Middle frontal gyrus (tissue), 1 donor: ENCODE results near the gene IGDCC3.
A peak's percentile ranks its signal among the peaks of the same experiment; 100 is the strongest.

Source experiments
- DNase-seq: peaks from one replicate; pipeline ENCODE4 v3.0.0-alpha.2; 2015; ENCODE audit warnings: low spot score; ENCODE audit errors: extremely low spot score

Gene IGDCC3

DNA sequence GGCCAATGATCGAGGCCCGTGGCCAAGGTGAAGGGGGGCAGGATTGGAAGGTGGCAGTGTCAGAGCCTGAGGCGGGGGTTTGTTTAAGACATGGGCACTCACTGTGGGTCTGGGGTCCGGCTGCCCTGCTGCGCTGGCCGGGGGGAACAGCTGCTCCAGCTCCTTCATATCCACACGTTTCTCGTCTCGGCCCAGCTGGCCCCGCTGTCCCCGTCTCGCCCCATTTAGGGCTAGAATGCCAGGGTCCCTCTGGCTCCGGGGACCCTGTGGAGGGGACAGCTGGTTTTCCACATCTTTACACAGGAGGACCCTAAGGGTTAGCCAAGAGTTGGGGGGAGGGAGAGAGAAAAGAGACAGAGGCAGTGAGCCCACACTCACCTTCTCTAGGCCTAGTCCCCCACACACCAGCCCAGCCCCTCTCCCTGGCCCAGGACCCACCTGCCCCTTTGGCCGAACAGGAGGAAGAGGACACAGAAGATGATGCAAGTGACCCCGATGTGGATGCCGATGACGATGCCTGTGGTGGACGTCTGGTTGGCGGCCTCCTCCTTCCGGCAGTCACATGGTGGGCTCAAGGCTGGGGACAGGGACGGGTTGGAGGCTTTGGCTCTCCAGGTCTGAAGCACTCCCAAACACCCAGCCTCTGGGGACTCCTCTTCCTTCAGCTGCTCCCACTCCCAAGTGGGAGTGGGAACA lies 48.4 kb downstream of the IGDCC3 start:
- DNase-seq, result no peak

GRCh38 chr15:65328506-65329287 lies 49.1 kb downstream of the IGDCC3 start:
- no peak for DNase-seq

GRCh38 chr15:65327651-65328393 lies 50.0 kb downstream of the IGDCC3 start:
- DNase-seq, result no peak

DNA sequence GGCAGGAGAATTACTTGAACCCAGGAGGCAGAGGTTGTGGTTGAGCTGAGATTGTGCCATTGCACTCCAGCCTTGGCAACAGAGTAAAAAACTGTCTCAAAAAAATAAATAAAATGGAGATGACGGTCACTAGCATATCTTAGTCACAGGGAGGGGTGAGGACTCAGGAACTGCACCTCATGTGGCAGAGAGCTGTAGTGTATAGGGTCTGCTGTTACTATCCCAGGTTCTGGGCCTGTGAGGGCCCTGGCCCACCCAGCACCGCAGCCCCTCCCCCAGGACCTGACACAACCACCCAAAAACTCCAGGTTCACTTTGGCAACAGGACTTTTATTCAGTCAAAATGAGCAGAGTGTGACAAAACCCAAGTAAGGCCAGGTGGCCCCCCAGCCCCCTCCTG lies 51.0 kb downstream of the IGDCC3 start:
- DNase-seq, result no peak

DNA sequence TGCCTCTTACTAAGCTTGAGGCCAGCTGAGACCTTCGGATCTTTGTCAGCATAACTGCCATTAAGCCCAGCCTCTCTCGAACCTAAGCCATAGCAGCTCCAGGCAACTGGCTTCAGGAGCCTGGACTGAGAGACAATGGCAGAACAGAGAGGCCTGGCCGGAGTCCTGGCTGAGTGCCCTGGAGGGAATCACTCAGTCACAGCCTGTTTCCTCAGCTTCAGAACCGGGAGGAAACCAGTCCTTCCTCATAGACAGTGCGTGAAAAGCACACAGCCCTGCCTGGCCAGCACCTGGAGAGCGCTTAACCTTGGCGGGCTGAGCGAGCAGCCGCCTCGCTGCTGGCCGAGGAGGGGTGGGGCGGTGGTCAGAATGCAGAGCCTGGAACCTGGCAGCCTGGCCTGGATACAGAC lies 51.7 kb downstream of the IGDCC3 start:
- no peak for DNase-seq

GRCh38 chr15:65323071-65323511 lies 54.7 kb downstream of the IGDCC3 start:
- no peak for DNase-seq

- peak; percentile 87 for DNase-seq
These were observed 58.9 kb downstream of the IGDCC3 start for GRCh38 chr15:65318870-65319356.

- no peak for DNase-seq
These were observed 65.3 kb downstream of the IGDCC3 start for GRCh38 chr15:65312400-65312916.

DNA sequence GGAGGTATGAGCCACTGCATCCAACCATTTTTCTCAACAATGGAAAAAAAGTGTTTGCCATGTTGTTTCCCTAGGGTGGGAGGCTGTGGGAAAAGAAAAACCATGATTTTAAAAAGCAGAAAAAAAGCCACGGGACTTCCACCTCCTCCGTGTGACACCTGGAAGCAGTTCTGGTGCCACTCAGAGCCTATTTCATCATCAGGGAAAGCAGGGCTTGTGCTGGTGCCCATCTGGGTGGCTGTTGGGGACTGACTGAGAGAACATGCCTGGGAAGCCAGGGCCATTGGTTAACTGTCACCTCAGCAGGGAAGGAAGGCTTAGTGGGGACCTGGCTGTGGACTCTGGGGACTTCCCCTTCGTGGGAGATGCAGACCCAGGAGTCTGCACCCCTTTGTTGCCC lies 66.0 kb downstream of the IGDCC3 start:
- no peak for DNase-seq

DNA sequence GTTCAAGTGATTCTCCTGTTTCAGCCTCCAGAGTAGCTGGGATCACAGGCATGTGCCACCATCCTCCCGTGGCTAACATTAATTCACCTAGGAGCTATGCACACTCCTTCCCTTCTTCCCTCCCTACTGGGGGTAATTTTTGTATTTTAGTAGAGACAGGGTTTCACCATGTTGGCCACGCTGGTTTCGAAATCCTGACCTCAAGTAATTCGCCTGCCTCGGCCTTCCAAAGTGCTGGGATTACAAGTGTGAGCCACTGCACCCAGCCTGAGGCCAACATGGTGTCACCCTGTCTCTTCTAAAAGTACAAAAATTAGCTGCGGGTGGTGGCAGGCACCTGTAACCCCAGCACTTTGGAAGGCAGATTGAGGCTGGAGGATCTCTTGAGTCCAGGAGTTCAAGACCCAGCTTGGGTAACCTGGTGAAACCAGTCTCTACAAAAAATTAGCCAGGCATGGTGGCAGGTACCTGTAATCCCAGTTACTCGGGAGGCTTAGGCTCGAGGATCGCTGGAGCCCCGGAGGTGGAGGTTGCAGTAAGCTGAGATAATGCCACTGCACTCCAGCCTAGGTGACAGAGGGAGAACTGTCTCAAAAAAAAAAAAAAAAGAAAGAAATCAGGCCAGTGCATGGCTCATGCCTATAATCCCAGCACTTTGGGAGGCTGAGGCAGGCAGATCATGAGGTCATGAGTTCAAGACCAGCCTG lies 67.2 kb downstream of the IGDCC3 start:
- no peak for DNase-seq

- DNase-seq, result no peak
These were observed 67.9 kb downstream of the IGDCC3 start for GRCh38 chr15:65309882-65310418.

DNA sequence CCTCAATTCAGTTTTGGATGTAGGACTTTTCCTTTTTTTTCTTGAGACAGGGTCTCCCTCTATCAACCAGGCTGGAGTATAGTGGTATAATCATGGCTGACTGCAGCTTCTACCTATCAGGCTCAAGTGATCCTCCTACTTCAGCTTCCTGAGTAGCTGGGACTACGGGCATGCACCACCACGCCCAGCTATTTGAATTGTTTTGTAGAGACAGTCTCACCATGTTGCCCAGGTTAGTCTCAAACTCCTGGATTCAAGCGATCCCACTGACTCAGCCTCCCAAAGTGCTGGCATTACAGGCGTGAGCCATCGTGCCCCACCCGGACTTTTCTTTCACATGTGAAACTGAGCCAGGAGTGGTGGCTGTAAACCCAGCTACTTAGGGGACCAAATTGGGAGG lies 69.8 kb downstream of the IGDCC3 start:
- DNase-seq, result no peak

DNA sequence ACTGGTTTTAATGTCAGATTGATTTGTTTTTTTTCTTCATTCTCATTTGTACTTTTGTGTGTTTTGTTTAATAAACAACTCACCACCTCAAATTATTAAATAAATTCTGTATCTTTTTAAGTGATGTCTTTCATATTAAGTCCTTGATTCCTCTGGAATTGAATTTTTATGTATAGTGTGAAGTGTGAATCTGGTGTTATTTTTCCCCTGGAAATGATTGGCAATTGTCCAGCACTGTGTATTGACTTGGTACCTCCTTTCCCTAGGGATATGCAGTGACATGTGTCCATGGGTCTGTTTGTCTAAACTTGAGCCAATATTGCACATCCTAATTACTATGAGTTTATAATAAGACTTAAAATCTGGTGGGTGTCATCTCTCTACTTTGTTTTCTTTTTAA lies 71.3 kb downstream of the IGDCC3 start:
- DNase-seq, result no peak

GRCh38 chr15:65305776-65306175 lies 72.0 kb downstream of the IGDCC3 start:
- DNase-seq, result no peak

GRCh38 chr15:65305150-65305758 lies 72.5 kb downstream of the IGDCC3 start:
- no peak for DNase-seq

- DNase-seq, result peak; percentile 83
These were observed 73.2 kb downstream of the IGDCC3 start, which contains the start of gene RNU5B-1 for GRCh38 chr15:65304381-65305149. Gene RNU5B-1 (plus strand): TSS chr15:65304677.

GRCh38 chr15:65303687-65304380 lies 74.0 kb downstream of the IGDCC3 start:
- peak; percentile 32 for DNase-seq

DNA sequence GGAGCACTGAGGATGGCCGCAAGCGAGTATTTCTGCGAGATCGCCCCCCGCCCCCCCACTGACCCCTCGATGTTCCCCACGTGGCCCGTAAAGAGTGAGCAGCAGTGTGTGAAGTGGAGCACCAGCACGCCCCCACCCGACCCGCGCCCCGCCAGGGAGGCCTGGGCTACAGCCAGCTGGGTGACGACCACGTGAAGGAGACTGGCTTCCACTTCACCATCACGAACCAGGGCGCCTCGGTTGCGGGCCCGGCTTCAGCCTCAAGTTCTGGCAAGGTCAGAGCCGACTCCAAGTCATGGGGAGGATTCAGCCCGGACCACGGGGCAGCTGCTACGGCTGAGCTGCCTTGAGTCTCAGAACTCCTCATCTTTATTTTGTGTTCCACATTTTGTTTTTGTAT lies 75.7 kb downstream of the IGDCC3 start:
- no peak for DNase-seq

DNA sequence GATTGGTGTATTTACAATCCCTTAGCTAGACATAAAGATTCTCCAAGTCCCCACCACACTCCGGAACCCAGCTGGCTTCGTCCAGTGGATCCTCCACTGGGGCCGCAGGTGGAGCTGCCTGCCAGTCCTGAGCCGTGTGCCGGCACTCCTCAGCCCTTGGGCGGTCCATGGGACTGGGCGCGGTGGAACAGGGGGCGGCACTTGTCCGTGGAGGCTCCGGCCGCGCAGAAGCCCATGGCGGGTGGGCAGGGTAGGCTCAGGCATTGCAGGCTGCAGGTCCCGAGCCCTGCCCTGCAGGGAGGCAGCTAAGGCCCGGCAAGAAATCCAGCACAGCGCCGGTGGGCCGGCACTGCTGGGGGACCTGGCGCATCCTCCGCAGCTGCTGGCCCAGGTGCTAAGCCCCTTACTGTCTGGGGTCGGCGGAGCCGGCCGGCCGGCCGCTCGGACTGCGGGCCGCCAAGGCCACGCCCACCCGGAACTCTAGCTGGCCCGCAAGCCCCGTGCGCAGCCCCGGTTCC lies 76.8 kb downstream of the IGDCC3 start:
- no peak for DNase-seq
